Motor neuron (in vitro differentiated cells): ENCODE results near the gene EFNA2. TPM values are rescaled to one million over a fixed set of nuclear protein-coding genes. Genes with fewer than 3 reads are reported as not detected.
A peak's percentile ranks its signal among the peaks of the same experiment; 100 is the strongest.

ENCODE experiments used
- ATAC-seq, 8 experiments: fragments of 200-7000 bp; cut with Tn5 transposase; replicated peaks in 6 of 8; 2 replicates each; pipeline ENCODE4 v1.8.0; 2021; ENCODE audit warnings: mild to moderate bottlenecking in 8 of 8, moderate library complexity in 8 of 8
- H3K27ac ChIP-seq, 2 donors: fragments of 250-450 bp; sonication (Bioruptor Pico); 2 replicates each; pipeline ENCODE4 v1.9.0; 2021; ENCODE audit warnings: antibody characterized with exemption in 2 of 2, mild to moderate bottlenecking in 2 of 2, moderate library complexity in 1 of 2
- H3K4me1 ChIP-seq, 2 donors: fragments of 250-450 bp; sonication (Bioruptor Pico); replicated peaks in 1 of 2; 2 replicates each; pipeline ENCODE4 v1.6.1; 2021; ENCODE audit warnings: antibody characterized with exemption in 2 of 2, mild to moderate bottlenecking in 2 of 2, moderate library complexity in 1 of 2
- H3K4me3 ChIP-seq, 5 donors: fragments of 250-450 bp; sonication (Bioruptor Pico); 2 replicates each; pipeline ENCODE4 v1.9.0; 2021; ENCODE audit warnings: antibody characterized with exemption in 5 of 5, mild to moderate bottlenecking in 5 of 5, moderate library complexity in 4 of 5
- WGBS, 10 experiments: fragments of 450-650 bp; shearing (Covaris generic); methylation state at CpG; one replicate each; pipeline ENCODE4 v1.0.0; 2022; 5-methylcytosine and 5-hydroxymethylcytosine counted together
- in situ Hi-C, 9 experiments: fragments of 400-800 bp; cut with MboI; loops; one replicate each; pipeline ENCODE4 v1.15.0; 2021; ENCODE audit warnings: low sequenced_read_pairs in 9 of 9, low pct_unique_long_range_greater_than_20kb in 2 of 9; ENCODE audit not compliant: unreplicated experiment in 9 of 9
- total RNA-seq, 8 experiments: library from RNA; unstranded; fragments of 300-600 nt; gene quantifications; 2 replicates each; pipeline versions ENCODE4 v1.2.3 to v1.2.4, GENCODE V29; 2022

Gene EFNA2
- total RNA-seq, result 1 to 10 TPM in 5 of 8 experiments, not detected in 3; 2.4 to 9.2 (median 4.5) TPM

GRCh38 chr19:1285737-1286360, at the start of gene EFNA2:
Gene EFNA2 (plus strand): TSS chr19:1285873. CDS start chr19:1286169, 296 bp downstream.
- in situ Hi-C loops, result no loop called here
- H3K27ac ChIP-seq, result peak within 1 kb of the TSS; percentile 8 to 15
- H3K4me1 ChIP-seq, result peaks cover 34 to 47% of the 10 kb centered on the region in 2 donors
- peak within 1 kb of the TSS; percentile 51 to 81 (median 61) for H3K4me3 ChIP-seq
- no CpG with 5 or more reads among the region's 113 CpGs for WGBS, 10 experiments
- peak; percentile 33 to 56 (median 45) for ATAC-seq

- Histone ChIP-seq H3K4me3 (peak overlapping the region; percentile 60 to 84 (median 72)), H3K4me1 (peaks cover 33 to 48% of the 10 kb centered on the region in 2 donors), H3K27ac (peak overlapping the region; percentile 86 to 90)
- WGBS, 10 experiments, result no CpG with 5 or more reads among the region's 42 CpGs
- in situ Hi-C loops, result no loop called here
- peak in 5 of 8 experiments; percentile 15 to 29 (median 22) for ATAC-seq
These were observed 49.1 kb upstream of the EFNA2 start for GRCh38 chr19:1236576-1236975.

- in situ Hi-C loops, result no loop called here
- WGBS, 10 experiments, result 0% methylated on average over 1 of the region's 60 CpGs; no CpG with 5 or more reads in 9 of the 10 experiments
- peaks cover 31 to 44% of the 10 kb centered on the region in 2 donors for H3K4me1 ChIP-seq
- H3K4me3 ChIP-seq, result peak overlapping the region; percentile 60 to 84 (median 72)
- ATAC-seq, result peak in 7 of 8 experiments; percentile 1 to 5 (median 3)
- H3K27ac ChIP-seq, result peak overlapping the region; percentile 86 to 90
These were observed 48.5 kb upstream of the EFNA2 start for GRCh38 chr19:1237027-1237659.

- no CpG with 5 or more reads among the region's 87 CpGs for WGBS, 10 experiments
- peak; percentile 2 to 42 (median 20) for ATAC-seq
- Histone ChIP-seq H3K4me1 (peaks cover 31 to 43% of the 10 kb centered on the region in 2 donors), H3K27ac (peak within 1 kb of the TSS; percentile 86 to 90), H3K4me3 (peak within 1 kb of the TSS; percentile 60 to 84 (median 72))
- in situ Hi-C loops, result no loop called here
These were observed 47.8 kb upstream of the EFNA2 start, which contains the start of gene CBARP for GRCh38 chr19:1237754-1238368. Gene CBARP (minus strand): TSS chr19:1238005. CDS start chr19:1236100, 1,905 bp downstream.

GRCh38 chr19:1238369-1239303, 47.0 kb upstream of the EFNA2 start:
- Histone ChIP-seq H3K4me3 (peak overlapping the region; percentile 60 to 84 (median 72)), H3K4me1 (peaks cover 31 to 43% of the 10 kb centered on the region in 2 donors), H3K27ac (peak overlapping the region; percentile 86 to 90)
- 55 to 89% (median 83%) methylated on average over 2 to 14 of the region's 34 CpGs; no CpG with 5 or more reads in 1 of the 10 experiments for WGBS, 10 experiments
- in situ Hi-C loops, result no loop called here
- peak in 5 of 8 experiments; percentile 6 to 30 (median 17) for ATAC-seq

- Histone ChIP-seq H3K4me1 (peaks cover 34 to 49% of the 10 kb centered on the region in 2 donors), H3K27ac (peak overlapping the region; percentile 90), H3K4me3 (peak overlapping the region in 1 of 5 donors; percentile 33)
- in situ Hi-C loops, result no loop called here
- WGBS, 10 experiments, result 57 to 89% (median 73%) methylated on average over 1 to 4 of the region's 11 CpGs; no CpG with 5 or more reads in 6 of the 10 experiments
- no peak for ATAC-seq
These were observed 46.3 kb upstream of the EFNA2 start for GRCh38 chr19:1239420-1239795.

GRCh38 chr19:1239796-1240737, 45.6 kb upstream of the EFNA2 start:
- WGBS, 10 experiments, result 1 to 79% (median 12%) methylated on average over 2 to 29 of the region's 84 CpGs; no CpG with 5 or more reads in 6 of the 10 experiments
- H3K4me3 ChIP-seq, result peak overlapping the region; percentile 20 to 35 (median 30)
- in situ Hi-C loops, result no loop called here
- peaks cover 40 to 56% of the 10 kb centered on the region in 2 donors for H3K4me1 ChIP-seq
- ATAC-seq, result peak; percentile 40 to 62 (median 47)
- peak overlapping the region; percentile 90 for H3K27ac ChIP-seq

- WGBS, 10 experiments, result 20 to 100% (median 80%) methylated on average over 1 to 3 of the region's 15 CpGs; no CpG with 5 or more reads in 6 of the 10 experiments
- no peak for ATAC-seq
- H3K27ac ChIP-seq, result no peak overlapping the region
- in situ Hi-C loops, result no loop called here
- peaks cover 37 to 56% of the 10 kb centered on the region in 2 donors for H3K4me1 ChIP-seq
- peak overlapping the region in 2 of 5 donors; percentile 96 to 97 for H3K4me3 ChIP-seq
These were observed 44.7 kb upstream of the EFNA2 start for GRCh38 chr19:1240925-1241324.

- Histone ChIP-seq H3K27ac (peak within 1 kb of the TSS; percentile 58 to 65), H3K4me1 (peaks cover 32 to 59% of the 10 kb centered on the region in 2 donors), H3K4me3 (peak within 1 kb of the TSS; percentile 73 to 97 (median 96))
- in situ Hi-C loops, result no loop called here
- peak; percentile 34 to 71 (median 44) for ATAC-seq
- 0 to 17% (median 1%) methylated on average over 2 to 23 of the region's 79 CpGs; no CpG with 5 or more reads in 3 of the 10 experiments for WGBS, 10 experiments
These were observed 44.1 kb upstream of the EFNA2 start, which contains the start of gene ATP5F1D for GRCh38 chr19:1241417-1242095. Gene ATP5F1D (plus strand): TSS chr19:1241751. CDS start chr19:1241851, 100 bp downstream.

GRCh38 chr19:1243768-1244692, 41.6 kb upstream of the EFNA2 start:
- Histone ChIP-seq H3K27ac (peak overlapping the region; percentile 57 to 64), H3K4me3 (peak overlapping the region in 4 of 5 donors; percentile 1 to 2 (median 1))

More at GRCh38 chr19:1243768-1244692, 41.6 kb upstream of the EFNA2 start:
- peak; percentile 1 to 33 (median 20) for ATAC-seq
- 0 to 100% (median 56%) methylated on average over 1 to 12 of the region's 33 CpGs; no CpG with 5 or more reads in 5 of the 10 experiments for WGBS, 10 experiments
- in situ Hi-C loops, result no loop called here
- peaks cover 27 to 57% of the 10 kb centered on the region in 2 donors for H3K4me1 ChIP-seq
